Panc1 (cell line): ENCODE results near the gene DRC3.

Experiments
- CTCF ChIP-seq: fragments of 450-650 bp; IDR thresholded peaks from 2 replicates; pipeline ENCODE4 v1.5.1; 2017; ENCODE audit warnings: mild to moderate bottlenecking
- POLR2AphosphoS5 ChIP-seq: IDR thresholded peaks from 2 replicates; pipeline ENCODE4 v1.6.1; 2012; ENCODE audit warnings: mild to moderate bottlenecking, low read depth, low read length, moderate library complexity
- SIN3A ChIP-seq: IDR thresholded peaks from 2 replicates; pipeline ENCODE4 v1.6.1; 2012; ENCODE audit warnings: low read depth, mild to moderate bottlenecking, low read length, moderate library complexity, borderline replicate concordance; ENCODE audit not compliant: insufficient read depth
- TCF7L2 ChIP-seq: IDR thresholded peaks from 2 replicates; pipeline ENCODE4 v1.6.1; 2011; ENCODE audit warnings: mild to moderate bottlenecking, low read depth, low read length, inconsistent platforms

- TF ChIP-seq CTCF (no peak), POLR2AphosphoS5 (no peak), SIN3A (no peak), TCF7L2 (no peak)
Observed at GRCh38 chr17:17934214-17934613, 38.4 kb upstream of the DRC3 start.
